Measurements from ENCODE around the gene MIB2. TPM values are rescaled to one million over a fixed set of nuclear protein-coding genes. Genes with fewer than 3 reads are reported as not detected.

MIB2 gene
- total RNA-seq, 1 experiment from 2014 or later, result 32.4 TPM

GRCh38 chr1:1669468-1670440, 54.5 kb downstream of the MIB2 start:
- CTCF ChIA-PET, result interaction anchor here (0.6 kb wide), 1 partner anchor 240 kb away, joined by 3 read pairs; no protein-coding TSS in a partner anchor
- H3K27me3 ChIP-seq (replicated peaks; ENCODE audit: control insufficient read depth, insufficient read depth, low read length), result no peaks in the 10 kb centered on the region
- H3K4me3 Mint-ChIP-seq (ENCODE audit: unreplicated experiment), result no peak overlapping the region
- H3K36me3 ChIP-seq (ENCODE audit: control insufficient read depth, insufficient read depth, low read length), result peaks cover 1% of the 10 kb centered on the region; the same call in 1 of the 2 replicates
- H3K4me1 Mint-ChIP-seq (ENCODE audit: low read depth, unreplicated experiment), result no peaks in the 10 kb centered on the region
- H3K4me3 ChIP-seq (ENCODE audit: low read depth, low read length), result no peak overlapping the region
- no peaks in the 10 kb centered on the region for H3K9me3 ChIP-seq
- no peaks in the 10 kb centered on the region for H3K27me3 Mint-ChIP-seq (ENCODE audit: insufficient read depth, unreplicated experiment)
- POLR2A ChIA-PET, result no interaction called here
- BruUV-seq (replicated peaks), result no TSS peak
- H3K9me3 Mint-ChIP-seq (ENCODE audit: unreplicated experiment), result no peaks in the 10 kb centered on the region
- peaks cover 14% of the 10 kb centered on the region for H3K36me3 Mint-ChIP-seq (ENCODE audit: insufficient read depth, unreplicated experiment)
- H3K27ac Mint-ChIP-seq (ENCODE audit: unreplicated experiment), result no peak overlapping the region
- intact Hi-C loops (cut with micrococcal nuclease; ENCODE audit: unreplicated experiment), result loop anchor here (5.0 kb wide), 1 partner anchor 58 kb away; no protein-coding TSS in a partner anchor
- DNase-seq, result no peak
- no peaks in the 10 kb centered on the region for H3K4me1 ChIP-seq
- TF ChIP-seq, protein P1, sequence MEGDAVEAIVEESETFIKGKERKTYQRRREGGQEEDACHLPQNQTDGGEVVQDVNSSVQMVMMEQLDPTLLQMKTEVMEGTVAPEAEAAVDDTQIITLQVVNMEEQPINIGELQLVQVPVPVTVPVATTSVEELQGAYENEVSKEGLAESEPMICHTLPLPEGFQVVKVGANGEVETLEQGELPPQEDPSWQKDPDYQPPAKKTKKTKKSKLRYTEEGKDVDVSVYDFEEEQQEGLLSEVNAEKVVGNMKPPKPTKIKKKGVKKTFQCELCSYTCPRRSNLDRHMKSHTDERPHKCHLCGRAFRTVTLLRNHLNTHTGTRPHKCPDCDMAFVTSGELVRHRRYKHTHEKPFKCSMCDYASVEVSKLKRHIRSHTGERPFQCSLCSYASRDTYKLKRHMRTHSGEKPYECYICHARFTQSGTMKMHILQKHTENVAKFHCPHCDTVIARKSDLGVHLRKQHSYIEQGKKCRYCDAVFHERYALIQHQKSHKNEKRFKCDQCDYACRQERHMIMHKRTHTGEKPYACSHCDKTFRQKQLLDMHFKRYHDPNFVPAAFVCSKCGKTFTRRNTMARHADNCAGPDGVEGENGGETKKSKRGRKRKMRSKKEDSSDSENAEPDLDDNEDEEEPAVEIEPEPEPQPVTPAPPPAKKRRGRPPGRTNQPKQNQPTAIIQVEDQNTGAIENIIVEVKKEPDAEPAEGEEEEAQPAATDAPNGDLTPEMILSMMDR (IDR thresholded peaks at IDR 0.05; ENCODE audit: insufficient read depth in 1 of 2, low read depth in 1 of 2, low read length in 1 of 2, severe bottlenecking in 1 of 2, unreplicated experiment in 1 of 2), result no peak

GRCh38 chr1:1670866-1671265, 55.6 kb downstream of the MIB2 start:
- ChIA-PET POLR2A (no interaction called here), CTCF (no interaction called here)
- Mint-ChIP-seq H3K9me3 (ENCODE audit: unreplicated experiment) (no peaks in the 10 kb centered on the region), H3K4me3 (ENCODE audit: unreplicated experiment) (no peak overlapping the region), H3K27me3 (ENCODE audit: insufficient read depth, unreplicated experiment) (no peaks in the 10 kb centered on the region), H3K36me3 (ENCODE audit: insufficient read depth, unreplicated experiment) (peaks cover 14% of the 10 kb centered on the region), H3K4me1 (ENCODE audit: low read depth, unreplicated experiment) (no peaks in the 10 kb centered on the region), H3K27ac (ENCODE audit: unreplicated experiment) (no peak overlapping the region)
- H3K9me3 ChIP-seq, result no peaks in the 10 kb centered on the region
- H3K4me1 ChIP-seq, result no peaks in the 10 kb centered on the region
- H3K27me3 ChIP-seq (replicated peaks; ENCODE audit: control insufficient read depth, insufficient read depth, low read length), result no peaks in the 10 kb centered on the region
- no TSS peak for BruUV-seq (replicated peaks)
- H3K4me3 ChIP-seq (ENCODE audit: low read depth, low read length), result no peak overlapping the region
- intact Hi-C loops (cut with micrococcal nuclease; ENCODE audit: unreplicated experiment), result no loop called here
- no peak for DNase-seq
- TF ChIP-seq, protein P1 (IDR thresholded peaks at IDR 0.05; ENCODE audit: insufficient read depth in 1 of 2, low read depth in 1 of 2, low read length in 1 of 2, severe bottlenecking in 1 of 2, unreplicated experiment in 1 of 2), result no peak
- peaks cover 1% of the 10 kb centered on the region; the same call in 1 of the 2 replicates for H3K36me3 ChIP-seq (ENCODE audit: control insufficient read depth, insufficient read depth, low read length)

DNA sequence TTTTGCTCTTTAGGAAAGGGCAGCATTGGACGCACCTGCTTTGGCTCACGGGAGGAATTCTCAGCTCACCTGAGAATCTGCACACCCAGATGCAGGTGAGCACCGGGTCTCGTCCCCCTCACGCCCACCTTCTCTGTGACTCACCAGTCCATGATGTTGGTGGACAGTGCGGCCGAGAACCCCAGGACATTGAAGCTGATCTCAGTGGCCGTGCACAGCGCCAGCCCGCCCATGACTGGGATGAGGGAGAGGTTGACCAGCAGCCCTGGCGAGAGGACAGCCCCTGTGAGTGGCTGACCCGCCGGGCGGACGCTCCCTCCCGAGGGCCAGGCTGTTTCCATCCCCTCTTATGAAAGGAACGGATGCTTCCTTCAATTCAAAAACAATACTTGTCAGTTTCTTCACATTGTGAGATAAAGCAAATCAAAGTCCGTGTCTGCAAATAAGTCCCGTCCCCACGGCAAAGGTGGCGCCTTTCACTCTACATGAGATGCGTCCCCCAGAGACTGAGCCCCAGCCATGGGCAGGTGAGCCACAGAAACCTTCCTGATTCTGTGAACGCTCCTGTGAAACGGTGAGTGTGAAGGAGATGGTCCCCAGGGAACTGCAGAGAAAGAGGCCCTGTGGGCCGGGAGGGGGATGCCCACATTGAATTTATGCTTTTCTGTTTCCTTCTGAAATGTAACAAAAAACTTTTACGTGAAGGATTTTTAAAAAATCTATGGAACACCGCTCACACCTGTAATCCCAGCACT, 56.2 kb downstream of the MIB2 start:
- no peaks in the 10 kb centered on the region for H3K27me3 ChIP-seq (replicated peaks; ENCODE audit: control insufficient read depth, insufficient read depth, low read length)
- Mint-ChIP-seq H3K36me3 (ENCODE audit: insufficient read depth, unreplicated experiment) (peaks cover 14% of the 10 kb centered on the region), H3K27me3 (ENCODE audit: insufficient read depth, unreplicated experiment) (no peaks in the 10 kb centered on the region), H3K27ac (ENCODE audit: unreplicated experiment) (no peak overlapping the region), H3K4me1 (ENCODE audit: low read depth, unreplicated experiment) (no peaks in the 10 kb centered on the region), H3K9me3 (ENCODE audit: unreplicated experiment) (no peaks in the 10 kb centered on the region), H3K4me3 (ENCODE audit: unreplicated experiment) (no peak overlapping the region)
- no peaks in the 10 kb centered on the region for H3K4me1 ChIP-seq
- BruUV-seq (replicated peaks), result no TSS peak
- no peak for DNase-seq
- H3K36me3 ChIP-seq (ENCODE audit: control insufficient read depth, insufficient read depth, low read length), result peaks cover 1% of the 10 kb centered on the region; the same call in 1 of the 2 replicates
- CTCF ChIA-PET, result no interaction called here
- no peaks in the 10 kb centered on the region for H3K9me3 ChIP-seq
- POLR2A ChIA-PET, result no interaction called here
- TF ChIP-seq, protein P1 (IDR thresholded peaks at IDR 0.05; ENCODE audit: insufficient read depth in 1 of 2, low read depth in 1 of 2, low read length in 1 of 2, severe bottlenecking in 1 of 2, unreplicated experiment in 1 of 2), result no peak
- no peak overlapping the region for H3K4me3 ChIP-seq (ENCODE audit: low read depth, low read length)
- intact Hi-C loops (cut with micrococcal nuclease; ENCODE audit: unreplicated experiment), result no loop called here

All from Caco-2 (cell line).